K562 (cell line): ENCODE results near the gene GTF3C4. TPM values are rescaled to one million over a fixed set of nuclear protein-coding genes. Genes with fewer than 3 reads are reported as not detected.
A peak's percentile ranks its signal among the peaks of the same experiment; 100 is the strongest.

Experiments
- ATAC-seq: fragments of 200-7000 bp; cut with Tn5 transposase; 3 replicates; pipeline ENCODE4 v1.9.1; 2020; ENCODE audit warnings: moderate library complexity
- BruUV-seq: library from RNA; stranded (reverse); fragments of 400-500 nt; replicated peaks from 2 replicates; lab custom pipeline; 2021; lab: Mats Ljungman, UMichigan
- CTCF ChIA-PET: fragments of 300-600 bp; formaldehyde crosslinking; extraction: SDS; loops from one replicate; lab custom pipeline; 2021; ENCODE audit warnings: low intra/inter-chr PET ratio; lab: Yijun Ruan, JAX
- POLR2A ChIA-PET: fragments of 300-600, 350-650 bp; sonication (Branson Sonifier 250); formaldehyde crosslinking; extraction: SDS; loops from one replicate; lab custom pipeline; 2021; ENCODE audit warnings: antibody characterized with exemption, inconsistent platforms; lab: Yijun Ruan, JAX
- DNase-seq, 4 experiments: peaks; one replicate each; pipeline versions ENCODE4 v3.0.0 to v3.0.0-alpha.2; 2011 to 2018; ENCODE audit warnings: low spot score in 3 of 4, mixed read lengths in 3 of 4; ENCODE audit errors: extremely low read depth in 1 of 4
- FAIRE-seq: peaks from 2 replicates; lab custom pipeline; 2011; peaks lifted over from hg19 to GRCh38; lab: Jason Lieb, UNC
- H2AFZ ChIP-seq: 2 replicates; pipeline ENCODE4 v1.6.0; 2011; ENCODE audit warnings: low read depth, low read length, control low read depth, inconsistent platforms
- H3K27ac ChIP-seq: fragments of 200-600 bp; 3 replicates; pipeline ENCODE4 v1.8.0; 2011; ENCODE audit warnings: low read depth, mild to moderate bottlenecking, control low read depth, inconsistent platforms, low read length, moderate library complexity, mixed read lengths; ENCODE audit errors: extremely low read depth
- H3K27me3 ChIP-seq, 2 experiments: fragments of 300-600 bp in 1 of 2; 2 replicates in 1 of 2; 3 replicates in 1 of 2; pipeline versions ENCODE4 v1.6.0 to v1.8.0; 2011; ENCODE audit warnings: inconsistent platforms in 2 of 2, low read length in 2 of 2, mild to moderate bottlenecking in 1 of 2, mixed read lengths in 1 of 2, moderate library complexity in 1 of 2; ENCODE audit not compliant: control insufficient read depth in 2 of 2, insufficient read depth in 2 of 2
- H3K36me3 ChIP-seq: fragments of 300-600 bp; 3 replicates; pipeline ENCODE4 v1.8.0; 2011; ENCODE audit warnings: mild to moderate bottlenecking, low read length, inconsistent platforms; ENCODE audit not compliant: control insufficient read depth, insufficient read depth
- H3K4me1 ChIP-seq, 2 experiments: fragments of 200-600 bp in 1 of 2; replicated peaks in 1 of 2; 2 replicates in 1 of 2; 3 replicates in 1 of 2; pipeline versions ENCODE4 v1.5.1 to v1.8.0; 2011; ENCODE audit warnings: inconsistent platforms in 2 of 2, low read length in 2 of 2, mild to moderate bottlenecking in 1 of 2, mixed read lengths in 1 of 2, moderate library complexity in 1 of 2; ENCODE audit not compliant: control insufficient read depth in 2 of 2, insufficient read depth in 2 of 2
- H3K4me2 ChIP-seq: 2 replicates; pipeline ENCODE4 v1.6.1; 2011; ENCODE audit warnings: low read length, control low read depth, inconsistent platforms, mixed read lengths; ENCODE audit not compliant: insufficient read depth
- H3K4me3 ChIP-seq: fragments of 200-600 bp; sonication (generic), shearing (Covaris generic); 2 replicates; pipeline ENCODE4 v1.5.1; 2016; ENCODE audit warnings: control low read depth, inconsistent platforms
- H3K79me2 ChIP-seq: fragments of 200-600 bp; 3 replicates; pipeline ENCODE4 v1.8.0; 2011; ENCODE audit warnings: low read length, inconsistent platforms; ENCODE audit not compliant: control insufficient read depth, insufficient read depth
- H3K9ac ChIP-seq, 2 experiments: 2 replicates each; pipeline versions ENCODE4 v1.6.0 to v1.6.1; 2011; ENCODE audit warnings: low read depth in 2 of 2, low read length in 2 of 2, control low read depth in 1 of 2, inconsistent platforms in 1 of 2, mild to moderate bottlenecking in 1 of 2, mixed read lengths in 1 of 2; ENCODE audit not compliant: insufficient read depth in 1 of 2
- H3K9me1 ChIP-seq: one replicate; pipeline ENCODE4 v1.6.0; 2011; ENCODE audit warnings: inconsistent platforms, mild to moderate bottlenecking, low read length, moderate library complexity; ENCODE audit not compliant: control insufficient read depth, insufficient read depth
- H3K9me3 ChIP-seq: replicated peaks from 2 replicates; pipeline ENCODE4 v1.5.1; 2011; ENCODE audit warnings: low read depth, low read length, inconsistent platforms; ENCODE audit not compliant: control insufficient read depth, insufficient read depth
- H4K20me1 ChIP-seq: replicated peaks from 2 replicates; pipeline ENCODE4 v1.6.1; 2011; ENCODE audit warnings: low read length, inconsistent platforms, mixed read lengths; ENCODE audit not compliant: control insufficient read depth, insufficient read depth
- BRCA1 ChIP-seq, 2 experiments: fragments of 450-650 bp in 1 of 2; sonication (generic) in 1 of 2; formaldehyde crosslinking in 1 of 2; IDR thresholded peaks; 2 replicates each; pipeline versions ENCODE4 v1.5.0 to v1.6.1; 2017 to 2020; ENCODE audit warnings: mild to moderate bottlenecking in 1 of 2, missing genetic modification reagents in 1 of 2
- CBX1 ChIP-seq: sonication (generic); IDR thresholded peaks from 2 replicates; pipeline ENCODE4 v1.6.1; 2016; ENCODE audit warnings: antibody characterized with exemption, low read depth, mild to moderate bottlenecking
- E2F3 ChIP-seq: fragments of 250-450 bp; sonication (Bioruptor Pico); IDR thresholded peaks from 2 replicates; pipeline ENCODE4 v1.4.0; 2020; ENCODE audit warnings: mild to moderate bottlenecking
- ETV1 ChIP-seq: fragments of 450-650 bp; conservative IDR thresholded peaks from 2 replicates; pipeline ENCODE4 v1.6.1; 2016; ENCODE audit warnings: missing genetic modification characterization, control low read depth, low read depth, missing compliant biosample characterization
- HBP1 ChIP-seq: fragments of 450-650 bp; formaldehyde crosslinking; IDR thresholded peaks from 2 replicates; pipeline ENCODE4 v1.4.0; 2022; ENCODE audit warnings: missing genetic modification characterization
- HDAC2 ChIP-seq: fragments of 450-650 bp; IDR thresholded peaks from 2 replicates; pipeline ENCODE4 v1.6.1; 2016; ENCODE audit warnings: mild to moderate bottlenecking
- HDAC3 ChIP-seq: fragments of 450-650 bp; IDR thresholded peaks from 2 replicates; pipeline ENCODE4 v1.6.1; 2018; ENCODE audit warnings: borderline replicate concordance, mild to moderate bottlenecking, moderate library complexity; ENCODE audit not compliant: partially characterized antibody
- HDAC6 ChIP-seq: IDR thresholded peaks from 2 replicates; pipeline ENCODE4 v1.6.1; 2012; ENCODE audit warnings: low read depth, mild to moderate bottlenecking, control low read depth, inconsistent platforms, low read length, moderate library complexity
- NR2F6 ChIP-seq: fragments of 450-650 bp; formaldehyde crosslinking; IDR thresholded peaks from 2 replicates; pipeline ENCODE4 v1.4.0; 2020; ENCODE audit warnings: mild to moderate bottlenecking
- PRDM10 ChIP-seq: fragments of 450-650 bp; IDR thresholded peaks from 2 replicates; pipeline ENCODE4 v1.6.1; 2018; ENCODE audit not compliant: partially characterized antibody
- ZNF707 ChIP-seq: fragments of 250-450 bp; sonication (Bioruptor Pico); conservative IDR thresholded peaks from 2 replicates; pipeline ENCODE4 v1.8.0; 2022; ENCODE audit warnings: inconsistent platforms, mild to moderate bottlenecking, moderate library complexity
- ZNF740 ChIP-seq, 3 experiments: fragments of 200-800 bp in 1 of 3; sonication (Bioruptor generic) in 1 of 3; sonication (generic) in 1 of 3; formaldehyde crosslinking in 1 of 3; IDR thresholded peaks; 2 replicates each; pipeline versions ENCODE4 v1.6.1 to v1.8.0; 2016 to 2022; ENCODE audit warnings: mild to moderate bottlenecking in 2 of 3, missing compliant biosample characterization in 2 of 3, missing genetic modification characterization in 2 of 3, missing genetic modification reagents in 1 of 3
- WGBS: fragments of 100-300 bp; shearing (Covaris generic); methylation state at CpG from one replicate; pipeline ENCODE4 v1.1.6; 2016; ENCODE audit warnings: low coverage, mixed read lengths; ENCODE audit not compliant: insufficient coverage; ENCODE audit errors: missing lambda C conversion rate; 5-methylcytosine and 5-hydroxymethylcytosine counted together
- in situ Hi-C: fragments of 300-500 bp; cut with MboI; formaldehyde crosslinking; loops from 4 replicates; pipeline ENCODE4 v1.15.0; 2018; ENCODE audit warnings: inconsistent platforms, mixed read lengths
- intact Hi-C: fragments of 100-400 bp; cut with micrococcal nuclease; formaldehyde crosslinking; loops from 2 replicates; pipeline ENCODE4 v1.14.2; 2022
- polyA plus RNA-seq, 8 experiments: library from polyadenylated mRNA; depleted of rRNA in 4 of 8; stranded (reverse) in 5 of 8; unstranded in 3 of 8; fragments of >200 nt; fragmentation: Nextera tagmentation in 2 of 8; fragmentation: Illumina TruSeq in 1 of 8; extraction: Ambion mirVana in 2 of 8; extraction: Trizol in 1 of 8; gene quantifications; 2 replicates each; pipeline versions ENCODE4 v1.2.1 to v1.2.3, GENCODE V29; 2011 to 2014; ENCODE audit warnings: inconsistent platforms in 1 of 8, missing spikeins in 1 of 8
- total RNA-seq, 7 experiments: library from RNA; depleted of rRNA in 6 of 7; stranded (reverse); fragments of >200 nt in 6 of 7; fragmentation: Illumina TruSeq in 2 of 7; extraction: Trizol in 2 of 7; gene quantifications; 2 replicates each; pipeline versions ENCODE4 v1.2.1 to v1.2.3, GENCODE V29; 2011 to 2021; ENCODE audit warnings: low replicate concordance in 1 of 7

The GTF3C4 gene
- total and polyA plus RNA-seq, 9 of the 15 experiments (the other 6 are each of a cell fraction or from before 2014, with no cell fraction given): 3.9 to 20.0 (median 12.2) TPM

- TF ChIP-seq ZNF740 (CRISPR knock-in tag; IDR thresholded peaks at IDR 0.05): no peak
- 0 out of 4 replicates have a peak, but pooled peaks of 1 of the 2 experiments have one; percentile 36 for TF ChIP-seq ZNF740 (tag; IDR thresholded peaks at IDR 0.05)
- TF ChIP-seq HDAC3: peak; percentile 20
- TF ChIP-seq ETV1 (tag): peak; percentile 55; the same call in 1 of the 2 replicates
- no peak for TF ChIP-seq ZNF707 (CRISPR knock-in tag)
- TF ChIP-seq NR2F6 (CRISPR knock-in tag): no peak
Measured at GRCh38 chr9:132669319-132669697, 956 bp upstream of the GTF3C4 start (continued).

GRCh38 chr9:132669698-132670456 is 387 bp upstream of the GTF3C4 start, which contains the start of gene DDX31:
Gene DDX31, minus strand, starts transcription at chr9:132669983. Its CDS starts 49 bp downstream, at chr9:132669934.
- ATAC-seq: peak; percentile 93
- BruUV-seq: no TSS peak
- Histone ChIP-seq H3K9me1 (no peaks in the 10 kb centered on the region), H3K36me3 (peaks cover 54% of the 10 kb centered on the region), H3K79me2 (peaks cover 92% of the 10 kb centered on the region), H3K4me3 (peak within 1 kb of the TSS; percentile 98), H3K9ac (peak within 1 kb of the TSS; percentile 94 to 99), H3K27me3 (no peaks in the 10 kb centered on the region), H3K4me1 (peaks cover 3 to 22% of the 10 kb centered on the region in 2 experiments; a peak in 4 of 5 replicates), H2AFZ (peak within 1 kb of the TSS; percentile 100), H3K4me2 (peak within 1 kb of the TSS; percentile 98), H4K20me1 (no peaks in the 10 kb centered on the region), H3K27ac (peak within 1 kb of the TSS; percentile 99), H3K9me3 (peaks cover 12% of the 10 kb centered on the region)
- intact Hi-C loops: loop anchor here (10.0 kb wide), 1 partner anchor 125 kb away; no protein-coding TSS in a partner anchor
- under 1% methylated on average over 59 of the region's 77 CpGs for WGBS
- ChIA-PET CTCF (no interaction called here), POLR2A (interaction anchor here (0.6 to 2.2 kb wide), 14 partner anchors 7 to 278 kb away, joined by 3 to 11 read pairs (median 5); no protein-coding TSS in a partner anchor)
- FAIRE-seq: peak; percentile 54
- in situ Hi-C loops: no loop called here
- peak; percentile 84 to 91 (median 88) for DNase-seq
- peak; percentile 59 for TF ChIP-seq PRDM10
- no peak for TF ChIP-seq HDAC6
- peak; percentile 81 for TF ChIP-seq CBX1
- peak; percentile 95; the same call in 1 of the 2 replicates for TF ChIP-seq HDAC2
- TF ChIP-seq HBP1: no peak
- peak; percentile 74; the same call in 1 of the 2 replicates for TF ChIP-seq E2F3 (CRISPR knock-in tag)
- TF ChIP-seq BRCA1 (IDR thresholded peaks at IDR 0.05): no peak
- peak; percentile 95 for TF ChIP-seq BRCA1 (CRISPR knock-in tag; IDR thresholded peaks at IDR 0.05)
